HL-60 (cell line): Measurements from ENCODE around the gene CDK12.

Experiments
- DNase-seq, 2 experiments: peaks; one replicate each; pipeline ENCODE4 v3.0.0-alpha.2; 2010 to 2020; ENCODE audit warnings: low read depth in 1 of 2, low spot score in 1 of 2
- H3K27ac ChIP-seq: fragments of 250-450 bp; sonication (Bioruptor Pico); replicated peaks from 2 replicates; pipeline ENCODE4 v1.5.1; 2020; ENCODE audit warnings: mild to moderate bottlenecking, moderate library complexity
- H3K27me3 ChIP-seq: fragments of 250-450 bp; sonication (Bioruptor Pico); 2 replicates; pipeline ENCODE4 v1.5.1; 2021; ENCODE audit warnings: mild to moderate bottlenecking, moderate library complexity; ENCODE audit not compliant: insufficient read depth, poor library complexity, severe bottlenecking
- H3K4me3 ChIP-seq: replicated peaks from 2 replicates; pipeline ENCODE4 v1.5.1; 2011; ENCODE audit warnings: mild to moderate bottlenecking, control low read depth, low read length; ENCODE audit not compliant: insufficient read depth
- GABPA ChIP-seq: IDR thresholded peaks from 2 replicates; pipeline ENCODE4 v1.6.1; 2012; ENCODE audit warnings: low read depth
- POLR2AphosphoS5 ChIP-seq: IDR thresholded peaks from 2 replicates; pipeline ENCODE4 v1.6.1; 2012; ENCODE audit warnings: low read depth
- SPI1 ChIP-seq: IDR thresholded peaks from 2 replicates; pipeline ENCODE4 v1.6.1; 2012; ENCODE audit warnings: low read depth, mild to moderate bottlenecking, borderline replicate concordance
- TF ChIP-seq, protein P1 (sequence below): IDR thresholded peaks from 2 replicates; pipeline ENCODE4 v1.6.1; 2012; ENCODE audit warnings: low read depth; ENCODE audit not compliant: insufficient replicate concordance
- TF ChIP-seq, protein P2 (sequence below): IDR thresholded peaks from one replicate; pipeline ENCODE4 v1.5.1; 2011; ENCODE audit warnings: low read length, control low read depth, inconsistent platforms; ENCODE audit not compliant: insufficient read depth

CDK12 gene

DNA sequence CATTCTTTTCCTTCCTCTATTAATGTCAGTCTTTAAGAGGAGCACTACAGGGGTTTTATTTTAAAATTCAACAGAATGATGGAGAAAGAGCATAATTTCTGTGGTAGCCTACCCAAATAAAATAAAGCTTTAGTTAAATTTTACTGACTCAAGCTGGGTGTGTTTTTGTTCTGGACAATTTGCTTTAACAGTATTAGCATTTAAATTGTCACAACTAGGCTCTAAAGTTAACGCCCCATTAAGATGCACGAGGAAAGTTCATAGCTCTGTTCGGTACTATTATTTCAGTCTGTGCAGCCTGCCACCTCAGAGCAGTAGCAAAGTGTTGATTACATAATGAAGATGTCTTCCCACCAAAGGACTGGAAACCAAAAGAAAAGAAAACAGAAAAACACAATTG lies 52.0 kb downstream of the CDK12 start:
- H3K27me3 ChIP-seq = no peaks in the 10 kb centered on the region
- DNase-seq = no peak
- TF ChIP-seq, protein P1, sequence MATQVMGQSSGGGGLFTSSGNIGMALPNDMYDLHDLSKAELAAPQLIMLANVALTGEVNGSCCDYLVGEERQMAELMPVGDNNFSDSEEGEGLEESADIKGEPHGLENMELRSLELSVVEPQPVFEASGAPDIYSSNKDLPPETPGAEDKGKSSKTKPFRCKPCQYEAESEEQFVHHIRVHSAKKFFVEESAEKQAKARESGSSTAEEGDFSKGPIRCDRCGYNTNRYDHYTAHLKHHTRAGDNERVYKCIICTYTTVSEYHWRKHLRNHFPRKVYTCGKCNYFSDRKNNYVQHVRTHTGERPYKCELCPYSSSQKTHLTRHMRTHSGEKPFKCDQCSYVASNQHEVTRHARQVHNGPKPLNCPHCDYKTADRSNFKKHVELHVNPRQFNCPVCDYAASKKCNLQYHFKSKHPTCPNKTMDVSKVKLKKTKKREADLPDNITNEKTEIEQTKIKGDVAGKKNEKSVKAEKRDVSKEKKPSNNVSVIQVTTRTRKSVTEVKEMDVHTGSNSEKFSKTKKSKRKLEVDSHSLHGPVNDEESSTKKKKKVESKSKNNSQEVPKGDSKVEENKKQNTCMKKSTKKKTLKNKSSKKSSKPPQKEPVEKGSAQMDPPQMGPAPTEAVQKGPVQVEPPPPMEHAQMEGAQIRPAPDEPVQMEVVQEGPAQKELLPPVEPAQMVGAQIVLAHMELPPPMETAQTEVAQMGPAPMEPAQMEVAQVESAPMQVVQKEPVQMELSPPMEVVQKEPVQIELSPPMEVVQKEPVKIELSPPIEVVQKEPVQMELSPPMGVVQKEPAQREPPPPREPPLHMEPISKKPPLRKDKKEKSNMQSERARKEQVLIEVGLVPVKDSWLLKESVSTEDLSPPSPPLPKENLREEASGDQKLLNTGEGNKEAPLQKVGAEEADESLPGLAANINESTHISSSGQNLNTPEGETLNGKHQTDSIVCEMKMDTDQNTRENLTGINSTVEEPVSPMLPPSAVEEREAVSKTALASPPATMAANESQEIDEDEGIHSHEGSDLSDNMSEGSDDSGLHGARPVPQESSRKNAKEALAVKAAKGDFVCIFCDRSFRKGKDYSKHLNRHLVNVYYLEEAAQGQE = no peak
- no peak for TF ChIP-seq POLR2AphosphoS5

DNA sequence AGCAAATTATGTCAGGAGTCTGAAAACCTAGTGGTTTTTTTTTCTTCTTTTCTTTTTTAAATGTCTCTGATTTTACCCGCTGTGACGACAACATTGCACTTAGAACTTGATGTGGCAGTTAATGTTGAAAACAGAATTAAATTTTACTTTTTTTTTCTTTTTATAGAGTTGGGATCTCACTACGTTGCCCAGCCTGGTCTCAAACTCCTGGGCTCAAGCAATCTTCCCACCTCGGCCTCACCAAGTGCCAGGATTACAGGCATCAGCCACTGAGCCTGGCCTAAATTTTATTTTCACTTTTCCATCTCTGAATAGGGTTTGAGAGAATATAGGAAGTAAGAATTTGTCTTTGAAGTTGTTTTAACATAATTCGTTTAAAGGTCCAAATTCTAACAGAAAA lies 52.6 kb downstream of the CDK12 start:
- H3K27ac ChIP-seq = no peak overlapping the region
- TF ChIP-seq, protein P1 = no peak
- no peak for TF ChIP-seq GABPA
- TF ChIP-seq POLR2AphosphoS5 = no peak
- TF ChIP-seq, protein P2, sequence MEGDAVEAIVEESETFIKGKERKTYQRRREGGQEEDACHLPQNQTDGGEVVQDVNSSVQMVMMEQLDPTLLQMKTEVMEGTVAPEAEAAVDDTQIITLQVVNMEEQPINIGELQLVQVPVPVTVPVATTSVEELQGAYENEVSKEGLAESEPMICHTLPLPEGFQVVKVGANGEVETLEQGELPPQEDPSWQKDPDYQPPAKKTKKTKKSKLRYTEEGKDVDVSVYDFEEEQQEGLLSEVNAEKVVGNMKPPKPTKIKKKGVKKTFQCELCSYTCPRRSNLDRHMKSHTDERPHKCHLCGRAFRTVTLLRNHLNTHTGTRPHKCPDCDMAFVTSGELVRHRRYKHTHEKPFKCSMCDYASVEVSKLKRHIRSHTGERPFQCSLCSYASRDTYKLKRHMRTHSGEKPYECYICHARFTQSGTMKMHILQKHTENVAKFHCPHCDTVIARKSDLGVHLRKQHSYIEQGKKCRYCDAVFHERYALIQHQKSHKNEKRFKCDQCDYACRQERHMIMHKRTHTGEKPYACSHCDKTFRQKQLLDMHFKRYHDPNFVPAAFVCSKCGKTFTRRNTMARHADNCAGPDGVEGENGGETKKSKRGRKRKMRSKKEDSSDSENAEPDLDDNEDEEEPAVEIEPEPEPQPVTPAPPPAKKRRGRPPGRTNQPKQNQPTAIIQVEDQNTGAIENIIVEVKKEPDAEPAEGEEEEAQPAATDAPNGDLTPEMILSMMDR = no peak
- TF ChIP-seq SPI1 = no peak

More for the DNA sequence above, 52.0 kb downstream of the CDK12 start:
- Histone ChIP-seq H3K4me3 (no peak overlapping the region), H3K27ac (no peak overlapping the region)

DNA sequence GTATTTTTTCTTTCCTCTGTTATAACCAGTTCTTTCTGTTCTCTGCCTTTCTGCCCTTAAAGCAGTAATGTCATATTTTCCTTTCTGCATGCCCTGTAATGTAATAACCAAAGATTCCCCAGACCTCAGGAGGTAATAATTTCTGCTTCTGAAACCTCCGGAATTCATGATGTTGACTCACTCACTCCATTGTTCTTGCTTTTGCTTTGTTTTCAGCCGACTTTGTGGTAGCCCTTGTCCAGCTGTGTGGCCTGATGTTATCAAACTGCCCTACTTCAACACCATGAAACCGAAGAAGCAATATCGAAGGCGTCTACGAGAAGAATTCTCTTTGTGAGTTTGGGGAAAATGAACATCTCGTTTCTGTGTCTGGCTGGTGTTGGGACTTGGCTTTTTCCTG lies 55.9 kb downstream of the CDK12 start:
- TF ChIP-seq, protein P2 = no peak
- TF ChIP-seq POLR2AphosphoS5 (no peak), GABPA (no peak)
- Histone ChIP-seq H3K27ac (no peak overlapping the region), H3K27me3 (no peaks in the 10 kb centered on the region), H3K4me3 (no peak overlapping the region)
- DNase-seq = no peak

More for the DNA sequence above, 52.6 kb downstream of the CDK12 start:
- Histone ChIP-seq H3K27me3 (no peaks in the 10 kb centered on the region), H3K4me3 (no peak overlapping the region)
- DNase-seq = no peak

DNA sequence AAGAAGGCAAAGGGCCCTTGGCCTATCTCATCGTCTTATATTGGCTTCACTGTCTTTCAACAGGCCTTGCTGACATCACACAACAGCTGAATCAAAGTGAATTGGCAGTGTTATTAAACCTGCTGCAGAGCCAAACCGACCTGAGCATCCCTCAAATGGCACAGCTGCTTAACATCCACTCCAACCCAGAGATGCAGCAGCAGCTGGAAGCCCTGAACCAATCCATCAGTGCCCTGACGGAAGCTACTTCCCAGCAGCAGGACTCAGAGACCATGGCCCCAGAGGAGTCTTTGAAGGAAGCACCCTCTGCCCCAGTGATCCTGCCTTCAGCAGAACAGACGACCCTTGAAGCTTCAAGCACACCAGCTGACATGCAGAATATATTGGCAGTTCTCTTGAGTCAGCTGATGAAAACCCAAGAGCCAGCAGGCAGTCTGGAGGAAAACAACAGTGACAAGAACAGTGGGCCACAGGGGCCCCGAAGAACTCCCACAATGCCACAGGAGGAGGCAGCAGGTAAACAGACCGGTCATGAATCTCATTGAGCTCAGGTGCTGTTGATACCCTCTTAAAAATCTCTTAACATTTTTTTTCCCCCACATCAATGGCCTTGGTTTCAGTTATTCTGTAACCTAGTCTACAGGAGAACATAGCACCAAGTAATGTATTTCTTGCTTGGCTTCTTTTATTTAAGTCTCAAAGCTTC lies 64.7 kb downstream of the CDK12 start:
- no peaks in the 10 kb centered on the region for H3K27me3 ChIP-seq
- no peak for DNase-seq
- H3K4me3 ChIP-seq = no peak overlapping the region
- TF ChIP-seq POLR2AphosphoS5 = no peak
- TF ChIP-seq, protein P1 = no peak
- TF ChIP-seq SPI1 = no peak
- TF ChIP-seq, protein P2 = no peak
- TF ChIP-seq GABPA = no peak
- H3K27ac ChIP-seq = no peak overlapping the region
